Prostate gland (tissue), 2 donors: ENCODE results near the gene SLC25A4. TPM values are rescaled to one million over a fixed set of nuclear protein-coding genes. Genes with fewer than 3 reads are reported as not detected.
A peak's percentile ranks its signal among the peaks of the same experiment; 100 is the strongest.

Experiments used
- DNase-seq: peaks from one replicate; pipeline ENCODE4 v3.0.0-alpha.2; 2019; ENCODE audit warnings: low spot score
- H3K27ac ChIP-seq, 2 donors: fragments of 200-600 bp; sonication (generic); 2 replicates each; pipeline ENCODE4 v1.5.1; 2017 to 2019
- H3K27me3 ChIP-seq: fragments of 200-600 bp; sonication (generic); replicated peaks from 2 replicates; pipeline ENCODE4 v1.5.1; 2019; ENCODE audit not compliant: insufficient read depth
- H3K36me3 ChIP-seq, 2 donors: fragments of 200-600 bp; sonication (generic); 1 replicate in 1 of 2; 2 replicates in 1 of 2; pipeline versions ENCODE4 v1.5.1 to v1.8.1; 2017 to 2019
- H3K4me1 ChIP-seq: fragments of 200-600 bp; sonication (generic); replicated peaks from 2 replicates; pipeline ENCODE4 v1.5.1; 2019
- H3K4me3 ChIP-seq, 2 donors: fragments of 200-600 bp; sonication (generic); 2 replicates each; pipeline ENCODE4 v1.5.1; 2017 to 2019
- H3K9me3 ChIP-seq: fragments of 200-600 bp; sonication (generic); 2 replicates; pipeline ENCODE4 v1.5.1; 2017
- CTCF ChIP-seq, 4 experiments: fragments of 200-600 bp in 2 of 4; fragments of 450-650 bp in 2 of 4; sonication (generic) in 2 of 4; IDR thresholded peaks; 1 replicate in 3 of 4; 2 replicates in 1 of 4; pipeline ENCODE4 v1.5.1; 2016 to 2019; ENCODE audit warnings: antibody characterized with exemption in 4 of 4, mild to moderate bottlenecking in 2 of 4, moderate library complexity in 2 of 4
- POLR2A ChIP-seq: fragments of 450-650 bp; IDR thresholded peaks from one replicate; pipeline ENCODE4 v1.6.1; 2016; ENCODE audit warnings: antibody characterized with exemption, mild to moderate bottlenecking
- POLR2AphosphoS5 ChIP-seq: sonication (generic); formaldehyde crosslinking; IDR thresholded peaks from one replicate; pipeline ENCODE4 v1.6.1; 2017; ENCODE audit warnings: antibody characterized with exemption
- WGBS: methylation state at CpG from one replicate; pipeline ENCODE4 v1.1.5; 2018; 5-methylcytosine and 5-hydroxymethylcytosine counted together
- intact Hi-C: fragments of 100-400 bp; cut with DNase I; formaldehyde crosslinking; loops from one replicate; pipeline ENCODE4 v1.14.2; 2022
- total RNA-seq, 2 donors: library from RNA; depleted of rRNA; stranded (reverse); fragments of >200 nt; gene quantifications; one replicate each; pipeline ENCODE4 v1.1.0, GENCODE V29; 2016

The SLC25A4 gene
- 100 to 1,000 TPM in 1 of 2 donors, 10 to 100 TPM in 1; 46.0 to 105 TPM for total RNA-seq

- H3K4me3 ChIP-seq: peak within 1 kb of the TSS; percentile 68 to 85
- DNase-seq: peak; percentile 83
- no peaks in the 10 kb centered on the region for H3K36me3 ChIP-seq
- H3K27me3 ChIP-seq: no peaks in the 10 kb centered on the region
- WGBS: 1% methylated on average over 26 of the region's 87 CpGs
- H3K27ac ChIP-seq: peak within 1 kb of the TSS; percentile 81 to 83
- TF ChIP-seq CTCF (IDR thresholded peaks at IDR 0.05): peak; percentile 24 to 71 (median 48)
- peak; percentile 68 for TF ChIP-seq POLR2AphosphoS5
- peak; percentile 93 for TF ChIP-seq POLR2A
- intact Hi-C loops: loop anchor here (5.0 kb wide), 2 partner anchors 39 to 254 kb away; partner anchors contain the start of genes ANKRD37 and LRP2BP
- no peaks in the 10 kb centered on the region for H3K4me1 ChIP-seq
- no peaks in the 10 kb centered on the region for H3K9me3 ChIP-seq
Observed at GRCh38 chr4:185142912-185143600, at the start of gene SLC25A4. TSS of gene SLC25A4 (plus strand) at chr4:185143266. CDS start at chr4:185143373, 107 bp downstream.

DNA sequence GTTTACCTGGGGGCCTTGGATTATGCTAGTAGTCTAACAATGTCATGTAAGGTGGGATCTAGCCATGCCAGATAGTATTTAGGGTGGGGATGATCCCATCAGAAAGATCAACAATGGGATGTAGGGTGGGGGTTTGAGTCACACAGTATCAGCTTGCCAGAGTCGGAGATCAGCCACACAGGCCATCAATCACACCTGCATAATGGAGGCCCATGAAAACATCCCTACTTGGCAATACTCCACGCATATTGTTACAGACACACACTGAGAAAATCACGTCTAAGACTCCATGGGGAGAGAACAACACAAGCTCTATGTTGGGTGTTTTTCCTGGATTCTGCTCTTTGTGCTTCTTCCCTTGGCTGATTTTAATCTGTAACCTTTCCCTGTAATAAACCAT lies 49.5 kb upstream of the SLC25A4 start:
- Histone ChIP-seq H3K27me3 (no peaks in the 10 kb centered on the region), H3K9me3 (no peaks in the 10 kb centered on the region), H3K4me1 (no peaks in the 10 kb centered on the region), H3K36me3 (no peaks in the 10 kb centered on the region), H3K27ac (no peak overlapping the region), H3K4me3 (no peak overlapping the region)
- no peak for TF ChIP-seq CTCF (IDR thresholded peaks at IDR 0.05)
- TF ChIP-seq POLR2AphosphoS5: no peak
- no peak for TF ChIP-seq POLR2A
- no peak for DNase-seq
- 70% methylated on average over 3 of the region's 3 CpGs for WGBS
- intact Hi-C loops: loop anchor here (10.0 kb wide), 1 partner anchor 349 kb away; no protein-coding TSS in a partner anchor

- H3K27ac ChIP-seq: no peak overlapping the region
- WGBS: 22% methylated on average over 2 of the region's 2 CpGs
- DNase-seq: peak; percentile 37
- TF ChIP-seq POLR2AphosphoS5 (no peak), CTCF (IDR thresholded peaks at IDR 0.05) (peak in 3 of 4 experiments; percentile 62 to 77 (median 66))
- H3K4me3 ChIP-seq: no peak overlapping the region
- intact Hi-C loops: loop anchor here (2.0 to 10.0 kb wide), 2 partner anchors 55 to 351 kb away; no protein-coding TSS in a partner anchor
- H3K9me3 ChIP-seq: no peaks in the 10 kb centered on the region
- no peaks in the 10 kb centered on the region for H3K36me3 ChIP-seq
- H3K27me3 ChIP-seq: no peaks in the 10 kb centered on the region
- H3K4me1 ChIP-seq: no peaks in the 10 kb centered on the region
Observed at GRCh38 chr4:185096032-185096653, 46.9 kb upstream of the SLC25A4 start.

- no peak for DNase-seq
- Histone ChIP-seq H3K4me1 (no peaks in the 10 kb centered on the region), H3K36me3 (no peaks in the 10 kb centered on the region), H3K27me3 (no peaks in the 10 kb centered on the region), H3K27ac (no peak overlapping the region), H3K9me3 (no peaks in the 10 kb centered on the region), H3K4me3 (no peak overlapping the region)
- no peak for TF ChIP-seq POLR2A
- no peak for TF ChIP-seq POLR2AphosphoS5
- no peak for TF ChIP-seq CTCF (IDR thresholded peaks at IDR 0.05)
- intact Hi-C loops: loop anchor here (10.0 kb wide), 1 partner anchor 354 kb away; no protein-coding TSS in a partner anchor
Observed at GRCh38 chr4:185098474-185098873, 44.6 kb upstream of the SLC25A4 start.
